ENCODE results near the gene TOM1L2.

- TF ChIP-seq CTCF (IDR thresholded peaks at IDR 0.05) (no peak), REST (IDR thresholded peaks at IDR 0.05; ENCODE audit: insufficient read depth in 1 of 2, low read depth in 2 of 2, low read length in 1 of 2) (no peak), POLR2AphosphoS5 (IDR thresholded peaks at IDR 0.05; ENCODE audit: low read depth, low read length) (no peak), SIN3A (IDR thresholded peaks at IDR 0.05; ENCODE audit: borderline replicate concordance, insufficient read depth, low read depth, low read length) (no peak)
Observed at GRCh38 chr17:17902877-17903276, 69.3 kb downstream of the TOM1L2 start.

Data from Panc1 (cell line).